ENCODE results near the gene COL6A2. TPM values are rescaled to one million over a fixed set of nuclear protein-coding genes. Genes with fewer than 3 reads are reported as not detected.
"Not testable (repeated sequence)": the region's sequence is repeated elsewhere in the genome, so short reads cannot be mapped to it uniquely, and the experiment has no call there.

COL6A2 gene
- total RNA-seq, 1 donor from 2014 or later: 2,192 TPM

DNA sequence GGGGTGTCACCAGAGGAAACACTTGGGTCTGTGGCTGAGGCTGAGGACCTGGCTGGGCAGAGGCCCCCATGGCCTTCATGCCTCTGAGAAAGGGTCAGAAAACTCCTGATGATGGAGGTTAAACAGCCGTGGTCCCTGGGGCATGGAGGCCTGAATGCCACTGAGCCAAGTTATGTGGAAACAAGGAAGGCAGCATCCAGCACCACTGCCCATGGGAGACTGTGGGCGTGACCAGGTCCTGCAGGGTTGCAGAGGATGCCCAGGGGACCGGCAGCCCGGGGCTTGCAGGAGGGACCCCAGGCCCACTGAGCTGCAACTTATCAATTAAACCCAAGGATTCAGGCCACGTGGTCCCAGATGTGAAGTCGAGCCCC is 18.9 kb upstream of the COL6A2 start:
- no peak for DNase-seq (ENCODE audit: low spot score)

DNA sequence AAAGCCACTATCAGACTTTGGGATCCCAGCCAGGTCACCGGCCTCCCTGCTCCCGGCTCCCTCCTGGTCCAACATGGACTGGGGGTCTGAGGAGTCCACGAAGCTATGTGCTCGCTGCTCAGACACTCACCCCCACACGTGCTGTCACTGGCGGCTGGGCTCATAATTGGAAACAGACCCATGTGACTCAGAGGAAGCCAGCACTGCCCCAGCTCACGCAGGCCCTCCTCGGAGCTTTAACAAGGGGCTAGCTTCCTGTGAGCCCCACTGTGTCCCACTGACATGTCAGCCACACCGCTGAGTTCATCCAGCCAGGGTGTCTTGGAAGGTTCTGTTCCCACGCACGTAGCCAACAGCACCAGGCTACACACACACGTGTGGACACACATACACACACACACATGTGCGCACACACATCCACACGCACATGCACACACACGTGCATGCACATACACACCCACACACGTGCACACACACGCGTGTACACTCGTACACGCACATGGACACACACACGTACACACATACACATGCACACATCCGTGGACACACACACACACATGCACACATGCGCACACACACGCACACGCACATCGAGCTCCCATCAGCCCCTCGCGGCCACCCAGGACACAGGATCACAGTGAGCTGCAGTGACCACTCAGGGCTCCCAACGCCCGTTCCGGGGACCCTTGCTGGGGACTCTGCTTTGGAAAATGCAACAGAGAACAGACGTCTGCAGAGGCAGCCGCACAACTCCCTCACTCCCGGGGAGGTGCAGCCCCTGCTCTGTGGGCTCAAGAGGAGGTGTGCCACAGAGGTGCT is 18.4 kb upstream of the COL6A2 start:
- peak; percentile 66 for DNase-seq (ENCODE audit: low spot score)

DNA sequence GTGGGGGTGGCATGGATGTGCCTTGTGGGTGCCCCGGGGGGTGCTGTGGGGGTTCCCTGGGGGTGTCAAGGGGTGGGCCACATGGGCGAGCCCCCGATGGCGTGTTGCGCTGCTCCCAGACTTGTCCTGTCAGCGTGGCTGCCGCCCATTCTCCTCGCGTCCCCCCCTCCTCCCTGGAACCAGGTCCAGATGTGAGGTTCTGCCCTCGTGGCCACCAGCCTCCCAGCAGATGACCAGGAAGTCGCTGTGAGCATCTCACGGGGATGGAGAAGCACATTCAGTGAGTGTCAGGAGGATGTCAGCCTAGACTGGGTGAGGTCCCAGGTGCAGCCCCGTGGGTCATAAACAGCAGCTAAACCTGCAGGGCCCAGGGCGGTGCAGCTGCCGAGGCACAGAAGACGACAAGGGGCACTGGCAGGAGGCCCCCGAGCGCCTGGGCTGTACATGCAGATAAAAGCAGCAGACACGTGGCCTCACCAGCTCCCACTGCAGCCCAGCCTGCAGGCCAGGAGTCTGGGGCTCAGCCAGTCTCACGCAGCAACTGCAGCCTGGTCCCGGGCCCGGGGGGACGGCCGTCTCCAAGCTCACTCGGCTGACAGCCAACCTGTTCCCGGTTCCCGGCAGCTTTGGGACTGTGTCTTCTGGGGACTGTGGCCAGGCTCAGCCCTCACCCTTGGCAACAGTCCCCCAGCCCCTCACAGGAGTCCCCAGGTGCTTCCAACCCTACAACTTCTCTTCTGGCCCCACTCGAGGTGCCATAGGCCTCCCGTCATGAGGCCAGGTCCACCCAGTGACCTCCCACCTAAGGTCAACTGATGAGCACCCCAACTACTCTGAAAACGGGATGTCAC is 17.5 kb upstream of the COL6A2 start:
- DNase-seq (ENCODE audit: low spot score): peak; percentile 80

DNA sequence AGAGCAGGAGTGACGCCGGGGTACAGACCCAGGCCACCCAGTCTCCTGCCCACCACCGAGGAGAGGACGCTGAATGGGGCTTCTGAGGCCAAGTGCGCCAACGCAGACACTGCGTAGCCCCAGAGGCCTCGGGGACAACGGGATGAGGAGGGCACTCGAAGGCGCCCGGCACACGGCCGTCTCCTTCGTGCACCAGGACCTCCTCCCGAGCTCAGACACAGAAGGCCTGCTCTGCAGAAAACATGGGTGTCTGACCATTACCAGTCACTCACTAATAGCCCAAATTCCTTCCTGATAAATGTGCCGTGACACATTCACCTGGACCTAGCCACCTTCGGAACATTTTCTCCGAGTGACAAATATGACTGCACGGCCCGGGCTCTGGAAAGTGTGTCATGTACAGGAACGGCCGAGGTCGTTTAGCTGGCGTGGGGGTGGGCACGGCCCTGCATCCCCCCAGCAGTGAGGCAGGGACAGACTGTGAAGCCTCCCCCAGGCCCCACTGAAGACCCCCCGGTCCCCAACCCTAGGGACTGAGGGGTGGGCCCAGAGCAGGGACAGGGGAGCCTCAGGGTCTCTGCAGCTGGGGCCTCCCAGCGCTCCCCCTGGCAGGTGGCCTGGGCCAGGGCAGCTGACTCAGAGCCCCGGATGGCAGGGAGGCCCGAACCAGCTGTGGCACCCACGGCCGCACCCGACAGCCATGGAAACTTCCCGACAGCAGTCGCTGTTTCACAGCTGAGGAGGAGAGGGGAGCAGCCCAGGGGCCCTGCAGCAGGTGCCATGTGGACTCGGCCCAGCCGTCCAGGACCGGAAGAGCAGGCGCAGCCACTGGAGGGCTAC is 16.7 kb upstream of the COL6A2 start:
- DNase-seq (ENCODE audit: low spot score): no peak

DNA sequence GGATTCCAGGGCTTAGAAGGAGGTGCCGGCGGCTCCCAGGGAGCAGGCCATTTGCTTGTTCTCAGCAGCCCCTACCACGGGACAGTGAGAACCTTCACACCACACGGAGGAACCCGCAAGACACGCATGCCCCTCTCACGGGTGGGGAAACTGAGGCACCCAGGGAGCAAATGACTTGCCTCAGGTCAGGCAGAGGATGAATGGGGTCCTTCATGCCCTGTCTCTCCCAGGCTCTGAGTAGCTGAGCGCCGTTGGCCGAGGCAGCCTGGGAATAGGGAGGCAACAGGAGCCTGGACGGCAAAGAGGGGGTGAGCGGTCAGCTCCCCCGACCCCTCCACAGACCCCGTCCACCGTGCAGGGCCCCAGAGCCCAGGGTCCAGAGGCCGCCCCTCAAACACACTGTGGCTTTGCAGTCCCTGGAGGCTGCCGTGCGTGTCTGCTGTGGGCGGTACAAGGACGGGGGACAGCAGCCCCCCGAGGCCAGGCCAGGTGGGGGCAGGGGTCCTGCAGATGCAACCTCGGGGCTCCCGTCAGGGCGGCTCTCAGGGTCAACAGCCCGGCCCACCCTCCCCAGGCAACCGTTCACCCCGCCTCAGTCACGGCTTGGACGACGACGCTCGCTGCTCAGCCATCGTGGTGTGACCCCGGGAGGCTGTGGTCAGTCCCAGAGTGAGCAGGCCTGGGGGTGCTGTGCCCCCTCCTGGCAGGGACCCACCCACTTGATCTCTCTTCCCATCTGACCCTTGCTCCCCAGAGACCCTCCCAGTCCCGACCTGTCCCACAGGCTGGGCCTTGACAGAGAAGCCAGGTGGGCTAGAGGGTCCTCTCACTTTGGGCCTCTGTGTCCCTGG is 15.8 kb upstream of the COL6A2 start:
- no peak for DNase-seq (ENCODE audit: low spot score)

DNA sequence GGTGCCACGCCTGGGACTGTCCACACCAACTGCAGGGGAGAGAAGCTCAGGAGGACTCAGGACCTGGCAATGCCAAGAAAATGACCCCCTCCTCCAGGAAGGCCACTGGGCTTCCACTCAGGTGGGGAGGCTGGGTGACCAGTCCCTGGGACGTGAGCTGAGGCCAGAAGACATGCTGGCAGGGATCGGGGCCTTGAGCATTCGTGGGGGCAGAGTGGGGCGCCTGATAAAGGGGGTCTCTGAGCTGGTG is 15.3 kb upstream of the COL6A2 start:
- no peak for DNase-seq (ENCODE audit: low spot score)

DNA sequence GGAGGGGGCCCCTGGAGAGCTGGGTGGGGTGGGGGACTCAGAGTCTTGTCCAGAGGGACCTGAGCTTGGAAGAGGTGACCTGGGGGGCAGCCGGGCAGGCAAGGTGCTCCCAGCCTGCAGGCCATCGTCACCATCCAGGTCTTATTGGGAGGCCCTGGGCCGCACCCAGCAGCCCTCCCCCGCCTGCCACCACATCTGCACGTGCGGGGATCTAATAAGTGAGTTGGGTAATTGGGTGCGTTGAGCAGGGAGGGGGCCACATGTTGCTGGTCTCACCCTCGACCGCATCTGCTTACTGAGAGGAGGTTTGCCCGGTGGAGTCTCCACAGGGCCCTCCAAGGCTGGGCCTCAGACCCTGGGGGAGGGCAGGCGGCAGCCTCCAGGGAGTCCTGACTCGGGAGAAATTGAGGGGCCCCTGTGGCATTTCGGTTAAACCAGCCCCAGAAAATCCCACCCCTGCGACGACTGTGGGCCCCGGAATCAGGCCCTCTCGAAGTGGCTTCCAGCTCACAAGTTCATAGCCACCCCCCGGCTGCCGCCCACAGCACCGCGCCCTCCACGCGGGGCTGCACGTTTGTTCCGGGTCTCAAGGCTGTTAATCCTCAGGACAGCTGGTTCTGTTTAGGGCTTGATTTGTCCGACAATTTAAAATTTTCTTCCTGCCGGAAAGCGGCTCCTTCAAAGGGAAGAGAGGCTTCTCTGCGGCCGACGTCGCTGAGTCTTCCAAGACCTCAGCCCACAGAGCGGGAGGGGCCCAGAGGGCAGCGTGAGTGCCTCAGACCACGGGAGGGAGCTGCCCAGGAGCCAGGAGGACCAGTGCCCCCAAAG is 14.7 kb upstream of the COL6A2 start:
- DNase-seq (ENCODE audit: low spot score): peak; percentile 86

DNA sequence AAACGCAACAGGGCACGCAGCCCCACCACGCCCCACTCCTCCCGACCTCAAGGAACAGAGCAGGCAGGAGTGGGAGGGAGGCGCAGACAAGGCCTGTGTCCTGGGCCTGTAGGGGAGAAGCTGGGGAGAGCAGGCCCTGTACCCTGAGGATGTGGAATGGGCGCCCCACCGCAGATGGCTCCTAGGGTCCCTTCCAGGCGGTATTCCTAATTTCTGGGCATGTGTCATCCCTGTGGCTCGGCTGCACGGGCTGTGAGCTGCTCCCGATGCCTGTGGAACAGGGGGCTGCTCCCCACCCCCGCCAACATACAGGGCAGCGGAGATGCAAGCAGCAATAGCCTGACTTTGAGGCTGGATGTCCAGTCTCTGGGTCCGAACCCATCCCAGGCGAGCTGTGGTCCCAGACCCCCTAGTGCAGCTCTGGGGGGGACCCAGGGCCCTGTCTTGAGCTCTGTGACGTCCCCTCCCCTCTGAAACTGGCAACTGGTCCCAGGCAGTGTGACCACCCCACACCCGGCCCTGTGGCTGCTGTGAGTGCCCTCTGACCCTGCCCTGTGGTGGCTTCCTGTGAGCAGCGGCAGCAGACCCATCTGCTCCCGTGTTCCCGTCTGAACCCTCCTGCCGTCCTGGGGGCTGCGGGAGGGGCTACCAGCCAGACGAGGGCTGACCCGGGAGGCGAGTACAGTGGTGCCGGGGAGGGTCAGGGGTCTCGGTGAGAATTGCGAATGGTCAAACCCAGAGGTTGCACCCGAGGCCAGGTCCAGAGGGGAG is 13.9 kb upstream of the COL6A2 start:
- DNase-seq (ENCODE audit: low spot score): no peak

DNA sequence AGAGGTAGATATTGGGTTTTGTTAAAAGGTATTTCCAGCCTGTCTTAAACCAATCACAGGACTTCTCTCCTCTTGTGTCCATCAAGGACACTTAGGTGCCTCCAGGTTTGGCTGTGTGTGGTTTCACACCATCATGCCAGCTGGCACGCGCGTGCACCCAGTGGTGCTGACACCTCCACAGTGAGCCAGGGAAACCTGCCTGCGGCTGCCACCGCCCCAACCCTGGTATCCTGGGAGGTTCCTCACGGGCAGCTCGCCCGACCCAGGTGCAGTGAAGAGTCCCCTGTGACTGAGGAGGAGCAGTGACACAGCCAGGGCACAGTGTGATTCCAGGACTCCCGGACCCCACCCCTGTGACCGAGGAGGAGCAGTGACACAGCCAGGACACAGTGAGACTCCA is 13.2 kb upstream of the COL6A2 start:
- DNase-seq (ENCODE audit: low spot score): no peak

DNA sequence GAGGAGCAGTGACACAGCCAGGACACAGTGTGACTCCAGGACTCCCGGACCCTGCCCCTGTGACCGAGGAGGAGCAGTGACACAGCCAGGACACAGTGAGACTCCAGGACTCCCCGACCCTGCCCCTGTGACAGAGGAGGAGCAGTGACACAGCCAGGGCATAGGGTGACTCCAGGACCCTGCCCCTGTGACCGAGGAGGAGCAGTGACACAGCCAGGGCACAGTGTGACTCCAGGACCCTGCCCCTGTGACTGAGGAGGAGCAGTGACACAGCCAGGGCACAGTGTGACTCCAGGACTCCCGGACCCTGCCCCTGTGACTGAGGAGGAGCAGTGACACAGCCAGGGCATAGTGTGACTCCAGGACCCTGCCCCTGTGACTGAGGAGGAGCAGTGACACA is 12.7 kb upstream of the COL6A2 start:
- DNase-seq (ENCODE audit: low spot score): not testable (repeated sequence)

DNA sequence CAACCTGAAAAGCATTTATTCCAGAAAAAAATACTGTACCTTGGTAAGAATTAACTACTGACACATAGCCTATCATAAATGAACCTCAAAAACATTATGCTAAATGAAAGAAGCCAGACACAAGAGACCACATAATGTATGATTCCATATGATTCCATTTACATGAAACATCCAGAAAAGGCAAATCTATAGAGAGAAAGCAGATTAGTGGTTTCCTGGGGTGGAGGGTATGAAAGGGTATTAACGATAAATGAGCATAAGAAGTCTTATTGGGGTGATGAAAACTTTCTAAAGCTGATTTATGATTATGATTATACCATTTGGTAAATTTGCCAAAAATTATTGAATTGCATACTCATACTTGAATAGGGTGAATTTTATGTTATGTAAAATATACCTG is 10.3 kb upstream of the COL6A2 start:
- no peak for DNase-seq (ENCODE audit: low spot score)

DNA sequence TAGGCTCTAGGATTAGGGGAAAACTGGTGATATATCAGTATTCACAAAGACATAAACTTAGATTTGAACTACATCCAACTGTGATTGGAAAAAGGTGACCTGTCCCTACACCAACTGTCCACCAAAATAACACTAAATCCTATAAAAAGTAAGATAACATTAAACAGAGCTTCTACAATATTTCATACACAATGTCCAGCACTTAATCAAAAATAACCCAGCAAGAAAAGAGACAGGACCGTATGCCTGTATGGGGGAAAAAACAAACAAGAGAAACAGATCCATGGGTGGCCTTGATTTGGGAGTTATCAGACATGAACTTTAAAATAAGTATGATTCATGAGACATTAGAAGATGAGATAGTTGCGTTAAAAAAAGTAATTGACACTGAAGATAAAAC is 9.7 kb upstream of the COL6A2 start:
- DNase-seq (ENCODE audit: low spot score): no peak

DNA sequence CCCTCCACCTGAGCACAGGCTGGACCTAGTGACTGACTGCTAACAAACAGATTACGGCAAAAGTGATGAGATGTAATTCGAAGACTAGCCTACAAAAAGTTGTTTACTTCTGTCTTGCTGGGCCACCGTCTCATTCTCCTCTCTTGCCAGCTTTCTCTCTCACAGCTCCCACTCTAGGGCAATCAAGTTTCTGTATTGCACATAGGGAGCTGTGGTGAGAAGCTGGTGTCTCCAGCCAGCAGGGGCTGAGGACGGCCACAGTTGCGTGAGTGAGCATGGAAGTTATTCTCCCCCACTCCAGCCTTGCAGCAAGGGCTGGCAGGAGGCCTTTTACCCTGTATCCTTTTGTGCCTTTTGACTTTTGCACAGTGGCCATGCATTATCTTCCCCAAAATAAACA is 8.6 kb upstream of the COL6A2 start:
- no peak for DNase-seq (ENCODE audit: low spot score)

DNA sequence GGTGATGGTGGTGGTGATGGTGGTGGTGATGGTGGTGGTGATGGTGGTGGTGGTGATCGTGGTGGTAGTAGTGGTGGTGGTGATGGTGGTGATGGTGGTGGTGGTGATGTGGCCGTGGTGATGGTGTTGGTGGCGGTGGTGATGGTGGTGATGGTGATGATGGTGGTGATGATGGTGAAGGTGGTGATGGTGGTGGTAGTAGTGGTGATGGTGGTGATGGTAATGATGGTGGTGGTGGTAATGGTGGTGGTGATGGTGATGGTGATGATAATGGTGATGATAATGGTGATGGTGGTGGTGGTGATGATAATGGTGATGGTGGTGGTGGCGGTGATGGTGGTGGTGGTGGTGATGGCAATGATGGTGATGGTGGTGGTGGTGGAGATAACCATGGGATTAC is 6.8 kb upstream of the COL6A2 start:
- DNase-seq (ENCODE audit: low spot score): no peak

DNA sequence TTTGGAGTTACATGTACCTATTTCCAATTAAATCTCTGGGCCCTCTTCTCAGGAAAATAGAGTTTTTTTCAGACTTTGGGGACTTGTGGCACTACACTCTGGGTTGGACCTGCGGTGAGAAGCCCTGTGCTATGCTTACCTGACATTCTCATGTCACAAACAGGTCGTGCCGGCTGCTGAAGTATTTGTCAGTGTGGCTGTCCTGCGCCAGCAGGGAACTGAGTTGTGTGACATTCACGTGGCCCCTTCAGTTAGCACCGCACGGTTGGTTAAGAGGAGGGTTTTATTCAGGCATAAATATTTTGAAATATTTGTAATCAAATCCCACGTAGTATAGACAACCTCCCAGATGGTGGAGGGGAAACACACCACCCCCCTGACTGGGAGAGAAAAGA is 6.3 kb upstream of the COL6A2 start:
- DNase-seq (ENCODE audit: low spot score): no peak

DNA sequence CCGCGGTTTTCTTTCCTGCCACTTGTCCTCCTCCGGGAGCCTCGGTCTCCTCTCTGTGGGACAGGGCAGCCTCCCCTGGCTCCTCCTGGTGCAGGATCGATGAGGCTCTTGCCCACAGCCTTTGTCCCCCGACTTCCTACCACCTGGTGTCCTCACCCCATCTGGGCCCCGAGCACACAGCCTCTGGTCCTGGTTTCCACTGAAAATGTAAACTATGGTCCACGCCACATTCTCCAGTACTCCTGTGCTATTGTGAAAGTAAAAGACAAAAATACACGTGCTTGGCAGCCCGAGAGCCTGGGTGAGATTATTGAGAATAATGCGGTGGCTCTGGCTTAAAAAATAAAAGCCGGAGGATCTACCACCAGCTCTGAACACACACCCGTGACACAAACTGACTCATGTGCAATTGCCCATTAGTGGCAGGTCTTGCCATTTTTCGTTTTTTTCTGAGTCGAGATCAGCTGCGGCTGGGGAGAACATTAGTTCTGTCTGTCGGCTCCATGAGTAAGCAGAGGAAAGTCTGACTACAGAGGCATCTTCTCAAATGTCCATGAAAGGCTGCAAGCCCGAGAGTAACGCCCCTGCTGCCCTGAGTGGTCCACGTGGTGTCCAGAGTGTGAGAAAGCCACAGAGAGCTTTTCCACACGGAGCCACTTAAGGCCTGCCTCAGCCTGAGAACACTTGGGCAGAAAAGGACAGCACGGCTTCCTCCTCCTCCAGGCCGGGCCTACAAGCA is 5.7 kb upstream of the COL6A2 start:
- DNase-seq (ENCODE audit: low spot score): peak; percentile 94

DNA sequence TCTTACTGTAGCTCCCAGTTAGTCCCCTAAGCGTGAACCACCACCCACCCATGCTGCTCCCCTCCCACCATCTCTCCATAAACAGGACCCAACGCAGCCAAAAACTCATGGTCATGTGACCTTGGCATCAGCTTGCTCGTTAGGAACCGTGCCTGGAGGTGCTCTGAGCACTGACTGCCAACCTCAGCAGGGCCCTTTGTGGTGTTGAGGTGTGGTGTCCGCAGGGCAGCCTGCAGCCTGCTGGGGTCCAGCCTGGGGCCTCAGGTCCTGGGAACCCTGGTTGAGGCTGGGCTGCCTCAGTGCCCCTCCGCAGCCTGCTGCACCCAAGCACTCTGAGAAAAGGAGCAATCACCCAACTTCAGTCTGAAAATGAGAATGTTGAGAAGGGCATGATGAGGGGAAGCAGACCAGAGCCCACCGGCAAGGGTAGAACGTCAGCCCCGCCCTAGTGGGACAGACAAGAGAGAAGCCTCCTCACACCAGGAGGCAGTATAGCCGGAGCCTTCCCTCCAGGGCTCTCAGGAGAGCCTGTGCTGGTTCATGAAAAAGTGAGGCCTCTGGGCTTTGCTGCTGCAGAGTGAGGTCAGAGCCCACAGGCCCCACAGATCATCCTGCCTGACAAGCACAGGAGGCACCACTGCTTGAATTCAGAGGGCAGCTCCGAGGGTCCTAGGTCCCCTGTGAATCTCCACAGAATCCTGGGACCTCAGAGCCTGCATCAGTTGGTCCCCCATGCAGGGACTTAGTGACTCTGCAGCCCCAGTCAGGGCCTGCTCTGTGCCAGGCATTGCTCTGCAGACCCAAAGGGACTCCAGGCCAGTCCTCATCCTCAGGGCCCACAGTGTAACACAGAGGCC is 4.9 kb upstream of the COL6A2 start:
- DNase-seq (ENCODE audit: low spot score): peak; percentile 66
